Aorta (tissue), 5 donors: ENCODE measurements around the gene GSC2. TPM values are rescaled to one million over a fixed set of nuclear protein-coding genes. Genes with fewer than 3 reads are reported as not detected.

Experiments used
- ATAC-seq: fragments of 200-7000 bp; cut with Tn5 transposase; one replicate; pipeline ENCODE4 v1.9.1; 2022; ENCODE audit warnings: moderate library complexity; ENCODE audit not compliant: low FRiP score
- DNase-seq, 2 donors: peaks; one replicate each; pipeline ENCODE4 v3.0.0-alpha.2; 2020
- H3K27ac ChIP-seq, 2 donors: one replicate each; pipeline ENCODE4 v1.5.1; 2013; ENCODE audit warnings: low read length in 2 of 2, mild to moderate bottlenecking in 2 of 2, moderate library complexity in 2 of 2, control low read depth in 1 of 2, inconsistent platforms in 1 of 2, low read depth in 1 of 2
- H3K27me3 ChIP-seq, 2 donors: one replicate each; pipeline ENCODE4 v1.6.1; 2013; ENCODE audit warnings: control low read depth in 1 of 2, low read length in 1 of 2, mild to moderate bottlenecking in 1 of 2, moderate library complexity in 1 of 2; ENCODE audit not compliant: insufficient read depth in 2 of 2, control insufficient read depth in 1 of 2
- H3K36me3 ChIP-seq, 2 donors: one replicate each; pipeline ENCODE4 v1.6.1; 2013; ENCODE audit warnings: control low read depth in 1 of 2, low read length in 1 of 2, mild to moderate bottlenecking in 1 of 2; ENCODE audit not compliant: insufficient read depth in 2 of 2, control insufficient read depth in 1 of 2
- H3K4me1 ChIP-seq, 2 donors: one replicate each; pipeline ENCODE4 v1.6.1; 2013; ENCODE audit warnings: low read length in 2 of 2, control low read depth in 1 of 2, mild to moderate bottlenecking in 1 of 2, moderate library complexity in 1 of 2; ENCODE audit not compliant: insufficient read depth in 2 of 2, control insufficient read depth in 1 of 2
- H3K4me3 ChIP-seq, 2 donors: one replicate each; pipeline ENCODE4 v1.5.1; 2013; ENCODE audit warnings: low read length in 2 of 2, control low read depth in 1 of 2, mild to moderate bottlenecking in 1 of 2
- H3K9me3 ChIP-seq: one replicate; pipeline ENCODE4 v1.6.1; 2013; ENCODE audit warnings: mild to moderate bottlenecking, low read length; ENCODE audit not compliant: control insufficient read depth
- WGBS, 2 donors: extraction: QIAGEN DNeasy Blood & Tissue Kit; methylation state at CpG; one replicate each; pipeline ENCODE4 v1.1.7; 2013; 5-methylcytosine and 5-hydroxymethylcytosine counted together
- intact Hi-C, 2 donors: fragments of 100-400 bp; cut with DNase I; formaldehyde crosslinking; loops; one replicate each; pipeline versions ENCODE4 v1.14.2 to v1.15.0; 2022
- polyA plus RNA-seq, 2 donors: library from polyadenylated mRNA; stranded (reverse); fragments of 200-250 nt; gene quantifications; one replicate each; pipeline ENCODE4 v1.2.3, GENCODE V29; 2013
- total RNA-seq, 2 donors: library from RNA; stranded (reverse); fragmentation: NEBNext Ultra II Directional; extraction: Animal tissue kit (Norgen Biotek cat#: 25700); gene quantifications; one replicate each; pipeline ENCODE4 v1.2.1, GENCODE V29; 2021
- donor health status: healthy with polysubstance abuse.
- donor health status: Bipolar disorder and iron deficiency.
- donor health status: DM: no; HTN: no; CAD: no.
- donor health status: DM: no; HTN: no; CAD: no.
- donor health status: DM: yes; HTN: yes; CAD: no.

GSC2 gene
- total and polyA plus RNA-seq, 4 donors, result not detected

DNA sequence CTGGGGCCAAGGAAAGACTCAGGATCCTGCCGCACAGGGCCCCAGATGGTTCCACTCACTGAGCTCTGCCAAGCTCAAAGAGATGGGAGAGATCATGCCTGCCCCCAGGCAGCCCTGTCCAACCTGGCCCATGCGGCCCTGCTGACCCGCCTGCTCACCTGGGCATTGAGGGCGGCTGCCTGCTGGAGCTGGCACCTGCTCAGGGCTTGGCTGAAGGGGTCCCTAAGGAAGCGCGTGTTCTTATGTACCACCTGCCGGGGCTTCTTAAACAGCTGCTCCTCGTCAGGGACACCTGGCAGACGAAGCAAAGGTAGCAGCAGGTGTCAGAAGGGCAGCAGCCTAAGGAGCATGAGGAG lies 11.1 kb downstream of the GSC2 start:
- WGBS, 2 donors, result 91 to 93% methylated on average over 9 of the region's 9 CpGs
- no peaks in the 10 kb centered on the region for H3K9me3 ChIP-seq
- H3K27me3 ChIP-seq, result no peaks in the 10 kb centered on the region
- no peak for ATAC-seq
- no peaks in the 10 kb centered on the region for H3K4me1 ChIP-seq
- no peak overlapping the region for H3K4me3 ChIP-seq
- DNase-seq, result no peak
- peaks cover 0 to 7% of the 10 kb centered on the region in 2 donors for H3K36me3 ChIP-seq
- H3K27ac ChIP-seq, result no peak overlapping the region
- intact Hi-C loops, result no loop called here

DNA sequence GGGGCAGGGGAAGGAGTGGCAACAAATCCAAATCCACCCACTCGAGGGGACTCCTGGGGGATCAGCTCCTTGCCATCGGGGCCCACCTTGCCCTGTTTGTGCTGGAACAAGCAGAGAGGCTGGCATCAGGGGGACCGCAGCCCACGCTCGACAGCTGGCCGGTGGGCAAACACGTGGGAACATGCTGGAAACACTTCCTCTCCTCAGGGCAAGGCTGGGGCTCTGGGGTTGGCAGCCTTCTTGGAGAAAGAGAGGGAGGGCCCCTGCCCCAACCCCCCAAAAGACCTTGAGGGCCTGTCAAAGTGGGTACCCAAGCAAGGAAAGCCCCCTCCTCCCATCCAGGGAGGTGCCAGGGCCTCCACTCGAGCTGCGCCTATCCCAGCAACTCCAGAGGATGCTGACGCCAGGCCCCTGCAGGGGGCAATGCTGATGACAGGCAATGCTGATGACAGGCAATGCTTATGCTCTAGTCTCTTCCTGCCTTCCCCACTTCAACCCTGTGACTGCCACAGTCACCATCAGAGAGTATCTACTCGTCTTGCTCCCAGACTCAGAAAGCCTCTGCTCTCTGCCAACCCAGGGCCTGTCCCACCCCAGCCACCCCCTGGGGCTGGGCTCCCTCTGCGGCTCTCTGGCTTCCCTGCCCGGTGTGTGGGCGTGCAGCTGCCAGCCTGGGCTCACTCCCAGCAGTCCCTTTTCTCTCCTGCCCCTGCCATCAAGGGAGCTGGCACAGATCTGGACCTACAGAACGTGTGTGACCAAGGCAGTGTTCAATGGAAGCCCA lies 11.7 kb downstream of the GSC2 start:
- H3K4me1 ChIP-seq, result no peaks in the 10 kb centered on the region
- H3K36me3 ChIP-seq, result peaks cover 0 to 10% of the 10 kb centered on the region in 2 donors
- no peaks in the 10 kb centered on the region for H3K9me3 ChIP-seq
- peak in 1 of 2 donors; percentile 73 for DNase-seq
- no peak for ATAC-seq
- intact Hi-C loops, result no loop called here
- no peak overlapping the region for H3K27ac ChIP-seq
- WGBS, 2 donors, result 67 to 74% methylated on average over 15 of the region's 15 CpGs
- H3K27me3 ChIP-seq, result no peaks in the 10 kb centered on the region
- no peak overlapping the region for H3K4me3 ChIP-seq

DNA sequence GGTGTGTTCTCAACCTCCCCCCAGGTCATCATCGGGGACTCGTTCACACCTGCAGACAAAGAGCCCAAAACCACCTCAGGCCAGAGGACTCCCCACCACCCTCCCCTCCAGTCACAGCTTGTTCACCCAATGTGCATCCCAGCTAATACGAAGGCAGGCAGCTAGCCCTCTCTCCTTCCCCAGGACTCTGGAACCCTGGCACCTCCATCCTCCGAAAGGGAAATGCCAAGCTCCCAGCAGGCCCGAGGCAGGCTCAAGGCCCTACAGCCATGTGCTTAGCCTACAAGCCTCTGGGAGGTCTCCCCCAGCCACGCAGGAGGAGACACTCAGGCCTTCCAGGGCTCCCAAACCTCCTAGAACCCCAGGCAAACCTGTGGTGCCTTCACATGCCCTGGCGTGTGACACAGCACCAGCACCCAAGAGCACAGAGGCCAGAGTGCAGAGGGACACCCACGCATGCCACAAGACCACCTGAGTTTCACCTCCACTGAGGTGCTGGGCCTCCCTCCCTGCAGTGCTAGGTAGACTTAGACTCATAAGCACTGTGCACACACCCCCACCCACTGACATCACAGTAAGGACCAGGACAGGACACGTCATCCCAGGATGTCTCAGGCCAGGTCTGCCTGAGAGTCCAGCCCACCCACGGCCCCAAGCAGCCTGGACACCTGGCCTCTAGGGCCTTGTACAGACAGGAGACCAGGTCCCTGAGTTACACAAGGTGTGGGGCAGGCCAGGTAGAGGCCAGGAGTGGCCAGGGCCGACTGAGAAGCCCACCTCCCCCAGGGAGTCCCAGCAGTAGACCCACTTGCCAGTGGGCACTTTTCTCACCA lies 12.5 kb downstream of the GSC2 start:
- peaks cover 0 to 10% of the 10 kb centered on the region in 2 donors for H3K36me3 ChIP-seq
- H3K4me3 ChIP-seq, result no peak overlapping the region
- intact Hi-C loops, result no loop called here
- whole genome bisulfite sequencing, 2 donors, result 92 to 96% methylated on average over 11 of the region's 11 CpGs
- H3K27me3 ChIP-seq, result no peaks in the 10 kb centered on the region
- DNase-seq (peak in 1 of 2 donors; percentile 35), ATAC-seq (no peak)
- H3K27ac ChIP-seq, result no peak overlapping the region
- no peaks in the 10 kb centered on the region for H3K9me3 ChIP-seq
- no peaks in the 10 kb centered on the region for H3K4me1 ChIP-seq

DNA sequence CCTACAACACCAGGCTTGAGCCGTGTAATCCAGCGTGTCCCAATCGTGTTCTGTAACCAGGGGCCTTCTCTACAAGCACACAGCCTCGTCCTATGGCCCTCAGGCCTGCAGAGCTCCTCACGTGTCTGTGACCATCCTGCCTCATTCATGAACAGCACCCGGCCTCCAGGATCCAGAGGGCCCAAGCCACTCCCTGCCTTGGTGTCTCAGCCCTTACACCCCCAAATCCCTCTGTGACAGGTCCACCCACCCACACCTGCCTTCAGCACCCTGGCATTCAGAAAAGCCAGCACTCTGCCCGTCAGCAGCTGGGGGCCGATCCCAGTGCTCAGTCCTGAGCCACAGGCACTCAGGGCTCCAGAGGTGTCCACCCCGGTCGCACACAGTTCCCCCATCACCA lies 13.2 kb downstream of the GSC2 start:
- Histone ChIP-seq H3K4me1 (no peaks in the 10 kb centered on the region), H3K9me3 (no peaks in the 10 kb centered on the region), H3K36me3 (peaks cover 0 to 10% of the 10 kb centered on the region in 2 donors), H3K27me3 (no peaks in the 10 kb centered on the region), H3K4me3 (no peak overlapping the region), H3K27ac (no peak overlapping the region)
- 93 to 94% methylated on average over 10 of the region's 10 CpGs for WGBS, 2 donors
- intact Hi-C loops, result no loop called here
- DNase-seq (peak in 1 of 2 donors; percentile 57), ATAC-seq (no peak)

DNA sequence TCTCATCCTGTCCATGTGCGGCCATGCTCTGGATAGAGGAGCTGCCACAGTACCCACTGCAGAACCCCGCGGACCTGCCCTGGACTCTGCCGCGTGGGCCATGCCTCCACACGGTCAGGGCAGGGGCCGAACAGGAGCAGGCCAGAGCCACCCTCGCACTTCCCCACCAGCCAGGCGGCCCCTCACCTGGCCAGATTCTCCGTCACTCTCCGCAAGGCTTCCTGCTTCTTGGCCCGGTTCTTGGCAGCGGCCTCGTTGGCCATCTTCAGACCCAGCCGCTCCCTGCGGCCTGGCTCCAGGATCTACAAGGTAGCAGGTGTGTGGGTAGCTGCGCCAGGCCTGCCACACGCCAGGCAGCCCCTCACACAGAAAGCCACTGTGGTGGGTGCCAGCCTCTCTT lies 15.2 kb downstream of the GSC2 start:
- DNase-seq, result peak in 1 of 2 donors; percentile 37
- intact Hi-C loops, result no loop called here
- Histone ChIP-seq H3K27ac (no peak overlapping the region), H3K36me3 (peaks cover 0 to 7% of the 10 kb centered on the region in 2 donors), H3K4me1 (no peaks in the 10 kb centered on the region), H3K4me3 (no peak overlapping the region), H3K9me3 (no peaks in the 10 kb centered on the region), H3K27me3 (no peaks in the 10 kb centered on the region)
- ATAC-seq, result no peak
- 89 to 94% methylated on average over 14 to 18 of the region's 18 CpGs for WGBS, 2 donors

DNA sequence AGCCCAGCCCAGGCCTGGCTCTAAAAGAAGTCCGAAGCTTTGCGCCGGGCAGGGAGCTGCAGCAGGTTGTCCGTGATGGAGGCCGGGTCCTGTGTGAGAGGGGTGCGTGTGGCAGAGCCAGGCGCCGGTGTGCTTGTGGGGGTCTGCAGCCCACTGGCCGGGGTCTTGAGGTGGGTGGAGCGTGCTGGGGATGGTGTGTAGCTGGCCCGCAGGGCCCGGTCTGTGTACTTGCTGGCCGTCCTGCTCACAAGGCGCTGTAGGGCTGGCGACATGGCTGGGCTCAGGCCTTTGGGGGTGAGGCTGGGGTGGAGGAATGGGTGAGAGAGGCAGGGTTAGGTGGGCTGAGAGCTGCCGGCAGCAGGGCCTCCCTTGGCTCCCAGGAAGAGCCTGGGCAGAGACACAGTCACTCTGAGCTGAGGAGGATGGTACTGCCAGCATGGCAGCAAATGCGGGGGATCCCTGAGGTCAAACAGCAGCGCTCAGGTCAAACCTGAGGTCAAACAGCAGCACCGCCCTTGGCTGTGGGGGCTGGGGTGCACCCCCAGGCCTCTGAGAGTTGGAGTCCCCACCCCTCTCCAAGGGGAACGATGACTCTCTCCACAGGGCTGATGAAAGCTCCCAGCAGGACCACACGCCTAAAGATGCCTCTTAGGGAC lies 15.8 kb downstream of the GSC2 start:
- 93 to 94% methylated on average over 21 of the region's 21 CpGs for WGBS, 2 donors
- Histone ChIP-seq H3K27me3 (no peaks in the 10 kb centered on the region), H3K4me1 (no peaks in the 10 kb centered on the region), H3K36me3 (peaks cover 0 to 5% of the 10 kb centered on the region in 2 donors), H3K9me3 (no peaks in the 10 kb centered on the region), H3K4me3 (no peak overlapping the region), H3K27ac (no peak overlapping the region)
- intact Hi-C loops, result no loop called here
- DNase-seq (no peak), ATAC-seq (no peak)

DNA sequence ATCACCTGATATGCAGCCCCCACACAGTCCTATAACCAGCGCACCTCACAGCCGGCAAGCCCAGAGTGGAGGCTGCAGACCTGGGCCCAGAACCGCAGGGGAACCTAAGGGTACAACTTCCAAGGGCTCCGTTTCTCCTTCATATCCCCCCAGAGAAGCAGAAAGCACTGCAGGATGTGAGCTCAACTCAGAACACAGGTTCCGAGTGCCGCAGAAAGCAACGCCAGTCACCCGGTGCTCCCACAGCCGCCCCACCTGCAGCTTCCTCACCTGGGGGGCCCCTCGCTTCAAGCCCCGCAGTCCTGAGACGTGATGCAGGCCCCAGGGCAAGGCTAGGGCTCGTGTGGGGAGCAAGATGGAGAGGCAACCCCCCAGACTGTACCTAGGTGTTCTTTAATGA lies 16.5 kb downstream of the GSC2 start:
- H3K36me3 ChIP-seq, result peaks cover 0 to 3% of the 10 kb centered on the region in 2 donors
- no peak for ATAC-seq

DNA sequence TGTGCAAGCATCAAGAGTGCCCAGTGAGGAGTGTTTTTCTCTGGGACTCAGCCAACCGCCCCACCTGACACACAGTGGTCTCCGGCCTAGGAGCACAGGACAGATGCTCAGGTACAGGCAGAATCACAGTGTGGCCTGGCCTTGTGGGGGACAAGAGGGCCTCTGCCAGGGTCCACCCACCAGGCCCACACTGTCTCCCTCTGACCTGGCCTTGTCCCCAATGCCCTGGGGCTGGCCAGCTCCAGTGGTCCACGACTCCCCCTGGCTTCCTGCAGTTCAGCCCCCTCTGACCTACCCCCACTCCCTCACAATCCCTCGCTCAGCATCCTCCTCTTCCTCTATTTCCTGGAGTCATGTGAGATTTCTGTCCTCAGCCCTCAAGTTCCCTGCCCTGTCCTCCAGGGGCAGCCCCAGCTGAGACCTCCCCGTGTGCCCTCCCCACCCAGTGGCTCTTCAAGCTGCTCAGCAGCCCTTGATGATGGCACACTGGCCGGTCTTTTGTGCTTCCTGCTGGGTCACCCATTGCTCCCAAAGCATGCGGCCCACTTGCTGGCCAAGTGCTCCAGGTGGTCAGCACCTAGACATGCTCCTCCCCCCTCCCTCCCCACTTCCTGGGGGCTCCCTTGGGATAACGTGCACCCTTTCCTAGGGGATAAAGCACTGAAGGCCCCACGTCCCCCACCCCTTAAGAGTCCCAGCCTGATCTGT lies 17.2 kb downstream of the GSC2 start:
- 86 to 89% methylated on average over 9 of the region's 9 CpGs for WGBS, 2 donors
- Histone ChIP-seq H3K36me3 (peaks cover 0 to 3% of the 10 kb centered on the region in 2 donors), H3K4me3 (no peak overlapping the region), H3K27ac (no peak overlapping the region), H3K4me1 (no peaks in the 10 kb centered on the region), H3K27me3 (no peaks in the 10 kb centered on the region), H3K9me3 (no peaks in the 10 kb centered on the region)
- intact Hi-C loops, result no loop called here
- DNase-seq, result no peak
- ATAC-seq, result no peak

More for the DNA sequence above, 16.5 kb downstream of the GSC2 start:
- H3K27me3 ChIP-seq, result no peaks in the 10 kb centered on the region
- intact Hi-C loops, result no loop called here
- WGBS, 2 donors, result 88 to 95% methylated on average over 13 of the region's 13 CpGs
- H3K4me1 ChIP-seq, result no peaks in the 10 kb centered on the region
- H3K9me3 ChIP-seq, result no peaks in the 10 kb centered on the region
- no peak for DNase-seq
- H3K27ac ChIP-seq, result no peak overlapping the region
- no peak overlapping the region for H3K4me3 ChIP-seq
